HG03354 (cell line): Measurements from ENCODE around the gene SEMA6B.
"Not testable (repeated sequence)": the region's sequence is repeated elsewhere in the genome, so short reads cannot be mapped to it uniquely, and the experiment has no call there.

Source experiments
- ATAC-seq: cut with Tn5 transposase; IDR thresholded peaks from one replicate; pipeline ENCODE4 v1.9.1; 2021; ENCODE audit warnings: mild to moderate bottlenecking; ENCODE audit not compliant: unreplicated experiment, poor library complexity, severe bottlenecking

Gene SEMA6B

GRCh38 chr19:4559569-4559968 is at the start of gene SEMA6B:
Gene SEMA6B (minus strand): TSS chr19:4559684. CDS start chr19:4558457, 1,227 bp downstream.
- ATAC-seq: no peak

DNA sequence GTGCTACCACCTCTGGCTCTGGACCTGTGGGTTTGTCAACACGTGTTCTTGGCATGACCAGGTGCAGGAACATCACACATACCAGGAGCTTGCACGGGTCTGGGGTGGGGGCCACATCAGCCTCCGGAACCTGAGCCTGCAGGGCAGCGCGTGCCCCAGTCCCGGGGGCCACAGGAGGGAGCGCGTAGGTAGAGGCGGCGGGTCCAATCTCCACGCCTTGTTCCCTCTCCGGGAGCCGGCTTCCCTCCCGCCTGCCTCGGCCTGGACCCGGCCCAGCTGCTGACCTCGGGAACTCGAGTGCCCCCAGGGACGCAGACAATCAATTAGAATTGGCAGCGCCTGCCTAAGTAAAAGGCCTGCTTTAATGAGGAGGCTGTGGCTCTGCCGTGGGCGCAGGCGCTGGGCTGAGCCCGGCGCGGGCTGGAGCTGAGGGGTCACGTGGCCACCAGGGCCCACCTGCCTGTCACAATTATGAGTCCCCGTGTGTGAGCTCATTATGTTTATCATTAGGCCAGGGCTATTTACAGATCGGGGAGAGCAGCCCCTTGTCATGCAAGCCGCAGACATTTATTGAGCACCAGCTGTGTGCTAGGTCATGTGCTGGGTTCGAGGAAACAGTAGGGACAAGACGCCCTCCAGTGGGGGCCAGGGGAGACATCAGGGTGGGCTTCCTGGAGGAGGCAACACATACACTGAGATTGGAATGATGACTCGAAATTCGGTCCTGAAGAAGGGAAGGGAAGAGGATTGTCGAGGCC is 47.6 kb upstream of the SEMA6B start:
- ATAC-seq: no peak

GRCh38 chr19:4606181-4606580 is 46.7 kb upstream of the SEMA6B start:
- ATAC-seq: no peak

GRCh38 chr19:4604912-4605311 is 45.4 kb upstream of the SEMA6B start:
- ATAC-seq: no peak

- no peak for ATAC-seq
Measured at GRCh38 chr19:4602915-4603314, 43.4 kb upstream of the SEMA6B start.

DNA sequence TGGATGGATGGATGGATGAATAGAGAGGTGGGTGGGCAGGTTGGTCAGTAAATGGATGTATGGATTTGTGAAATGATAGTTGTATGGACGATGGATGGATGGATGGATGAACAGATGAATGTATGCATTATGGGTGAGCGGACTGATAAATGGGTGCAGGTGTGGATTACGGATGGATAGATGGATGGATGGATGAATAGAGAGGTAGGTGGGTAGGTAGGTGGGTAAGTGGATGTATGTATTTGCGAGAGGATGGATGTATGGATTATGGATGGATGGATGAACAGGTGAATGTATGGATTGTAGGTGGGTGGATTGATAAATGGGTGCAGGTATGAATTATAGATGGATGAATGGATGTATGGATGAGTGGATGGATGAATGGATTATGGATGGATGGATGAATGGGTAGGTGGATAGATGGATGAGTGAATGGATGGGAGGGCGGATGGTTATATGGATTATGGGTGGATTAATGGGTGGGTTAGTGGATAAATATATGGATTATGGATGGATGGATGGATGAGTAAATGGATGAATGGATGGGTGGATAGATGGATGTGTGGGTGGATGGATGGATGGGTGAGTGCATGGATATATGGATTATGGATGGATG is 42.8 kb upstream of the SEMA6B start:
- ATAC-seq: no peak

GRCh38 chr19:4600893-4601292 is 41.4 kb upstream of the SEMA6B start:
- ATAC-seq: no peak

DNA sequence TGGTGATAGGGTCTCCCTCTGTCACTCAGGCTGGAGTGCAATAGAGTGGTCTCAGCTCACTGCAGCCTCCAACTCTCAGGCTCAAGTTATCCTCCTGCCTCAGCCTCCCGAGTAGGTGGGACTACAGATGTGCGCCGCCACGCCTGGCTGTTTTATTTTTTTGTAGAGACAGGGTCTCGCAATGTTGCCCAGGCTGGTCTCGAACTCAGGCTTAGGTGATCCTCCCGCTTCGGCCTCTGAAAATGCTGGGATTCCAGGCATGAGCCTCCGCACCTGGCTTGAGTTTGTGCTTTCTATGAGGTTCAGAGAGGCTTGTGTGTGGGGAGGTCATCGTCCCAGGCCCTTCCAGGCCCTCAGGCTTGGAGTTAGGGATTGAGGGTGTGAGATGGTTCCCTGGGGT is 40.6 kb upstream of the SEMA6B start:
- no peak for ATAC-seq

DNA sequence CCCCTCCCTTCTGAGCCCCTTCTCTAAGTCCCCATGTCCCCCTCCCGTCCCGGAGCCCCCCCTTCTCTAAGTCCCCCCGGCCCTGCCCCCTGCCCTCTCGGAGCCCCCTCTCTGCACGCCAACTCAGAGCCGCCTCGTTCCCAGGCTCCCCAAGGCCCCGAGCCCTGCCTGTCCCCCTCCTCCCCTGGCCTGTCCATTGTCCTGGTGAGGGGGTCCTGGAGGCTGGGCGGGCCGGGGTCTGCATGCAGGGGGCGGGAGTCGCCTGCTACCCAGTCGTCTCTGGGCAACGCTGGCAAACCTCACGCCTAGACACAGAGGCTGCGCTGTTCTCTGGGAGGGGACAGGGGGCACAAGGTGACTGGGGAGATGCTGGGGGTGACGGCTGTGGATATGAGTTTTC is 39.2 kb upstream of the SEMA6B start:
- no peak for ATAC-seq

DNA sequence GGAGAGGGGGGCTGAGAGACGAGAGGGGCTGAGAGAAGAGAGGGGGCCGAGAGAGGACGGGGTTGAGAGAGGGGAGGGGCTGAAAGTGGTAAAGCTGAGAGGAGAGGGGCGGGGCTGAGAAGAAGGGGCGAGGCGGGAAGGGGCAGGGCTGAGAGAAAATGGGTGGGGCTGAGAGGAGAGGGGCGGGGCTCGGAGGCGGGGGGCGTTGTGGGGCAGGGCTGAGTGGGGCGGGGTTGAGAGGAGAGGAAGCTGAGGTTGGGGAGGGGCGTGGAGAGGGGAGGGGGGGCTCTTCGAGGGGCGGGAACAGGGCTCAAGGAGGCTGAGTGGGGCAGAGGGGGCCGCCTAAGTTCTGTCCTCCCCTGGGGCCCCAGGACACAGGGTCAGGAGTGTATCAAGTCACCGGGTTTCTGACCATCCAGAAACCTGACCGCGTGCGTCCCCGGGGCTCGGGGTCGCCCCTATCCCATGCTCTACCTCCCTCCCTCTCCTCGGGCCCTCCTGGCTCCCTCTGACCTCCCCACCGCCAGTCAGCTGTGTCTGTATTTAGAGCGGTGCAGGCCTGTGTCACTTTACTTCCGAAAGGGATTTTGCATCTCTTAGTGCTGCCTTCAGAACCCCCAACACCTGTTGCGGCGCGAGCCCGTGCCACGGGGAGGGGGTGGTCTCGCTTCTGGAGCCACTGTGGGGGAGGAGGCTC is 38.6 kb upstream of the SEMA6B start:
- ATAC-seq: no peak

- ATAC-seq: no peak
Measured at GRCh38 chr19:4597278-4597974, 37.9 kb upstream of the SEMA6B start.

DNA sequence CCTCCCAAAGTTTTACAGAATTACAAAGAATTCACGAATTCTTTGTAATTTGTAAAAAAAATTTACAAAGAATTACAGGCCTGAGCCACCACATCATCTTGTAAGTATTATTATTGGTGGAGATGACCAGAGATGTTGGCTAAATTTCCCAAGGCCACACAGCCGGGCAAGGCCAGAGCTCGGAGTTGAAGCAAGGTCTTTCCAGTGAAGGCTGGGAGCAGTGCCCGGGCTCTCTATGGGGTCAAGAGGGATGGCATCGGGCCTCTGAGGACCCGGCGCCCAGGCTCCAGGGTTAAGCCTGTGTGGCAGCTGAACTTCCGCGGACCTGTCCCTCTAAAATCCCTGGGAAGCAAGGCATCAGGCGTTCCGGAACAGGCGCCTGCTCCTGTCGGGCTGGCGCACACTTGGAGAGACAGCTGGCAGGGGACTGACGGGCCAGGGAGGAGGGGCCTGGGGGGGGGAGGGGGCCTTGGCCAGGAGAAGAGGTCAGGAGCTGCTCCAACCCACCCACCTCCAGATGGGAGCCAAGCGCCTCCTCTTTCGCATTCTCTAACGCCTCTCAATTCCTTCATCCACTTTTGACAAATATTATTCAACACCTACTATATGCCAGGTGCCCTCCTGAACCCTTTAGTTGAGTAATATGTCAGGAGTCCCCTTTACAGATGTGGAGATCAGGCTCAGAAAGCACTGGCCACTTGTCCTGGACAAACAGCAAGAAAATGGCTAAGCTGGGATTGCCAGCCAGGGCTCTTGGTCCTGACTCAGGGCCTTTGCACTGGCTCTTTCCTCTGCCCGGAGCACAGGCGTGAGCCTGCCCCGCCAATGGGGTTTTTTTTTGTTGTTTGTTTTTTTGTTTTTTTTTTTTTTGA is 36.8 kb upstream of the SEMA6B start:
- ATAC-seq: no peak

- ATAC-seq: not testable (repeated sequence)
Measured at GRCh38 chr19:4595158-4595557, 35.7 kb upstream of the SEMA6B start.

DNA sequence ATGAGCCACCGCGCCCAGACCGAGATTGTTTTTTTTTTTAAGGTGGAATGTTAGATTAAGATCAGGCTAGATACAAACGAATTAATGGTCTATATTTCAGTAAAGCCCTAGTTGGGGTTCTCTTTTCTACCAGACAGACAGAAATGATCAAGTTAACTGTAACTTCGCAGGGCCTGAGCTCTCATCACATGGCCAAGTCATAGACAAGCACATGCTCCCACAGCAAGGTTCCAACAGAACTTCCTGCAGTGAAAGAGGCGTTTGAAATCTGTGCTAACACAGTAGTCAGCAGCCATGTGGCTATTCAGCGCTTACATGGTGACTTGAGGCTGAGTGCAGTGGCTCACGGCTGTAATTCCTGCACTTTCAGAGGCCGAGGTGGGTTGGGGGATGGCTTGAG is 34.7 kb upstream of the SEMA6B start:
- no peak for ATAC-seq

- ATAC-seq: no peak
Measured at GRCh38 chr19:4593409-4593851, 33.9 kb upstream of the SEMA6B start.

- ATAC-seq: no peak
Measured at GRCh38 chr19:4592445-4592844, 33.0 kb upstream of the SEMA6B start.

DNA sequence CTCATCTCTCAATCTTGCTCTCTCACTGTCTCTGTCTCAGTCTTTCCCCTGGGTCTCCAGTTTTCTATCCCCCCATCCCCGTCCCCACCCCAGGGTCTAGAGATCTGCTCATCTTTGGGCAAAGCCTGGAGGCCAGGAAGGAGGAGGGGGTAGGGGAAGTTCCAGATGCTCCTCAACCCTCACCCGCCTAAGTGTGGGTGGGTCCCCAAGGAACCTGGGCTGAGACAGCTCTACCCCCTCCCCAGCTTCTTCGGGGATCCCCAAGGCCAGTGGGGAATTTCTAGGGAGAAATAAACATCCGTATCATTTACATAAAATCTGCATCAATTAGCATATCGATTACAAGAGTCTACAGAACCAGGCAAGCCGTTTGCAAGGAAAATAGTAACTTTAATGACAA is 31.8 kb upstream of the SEMA6B start:
- no peak for ATAC-seq

DNA sequence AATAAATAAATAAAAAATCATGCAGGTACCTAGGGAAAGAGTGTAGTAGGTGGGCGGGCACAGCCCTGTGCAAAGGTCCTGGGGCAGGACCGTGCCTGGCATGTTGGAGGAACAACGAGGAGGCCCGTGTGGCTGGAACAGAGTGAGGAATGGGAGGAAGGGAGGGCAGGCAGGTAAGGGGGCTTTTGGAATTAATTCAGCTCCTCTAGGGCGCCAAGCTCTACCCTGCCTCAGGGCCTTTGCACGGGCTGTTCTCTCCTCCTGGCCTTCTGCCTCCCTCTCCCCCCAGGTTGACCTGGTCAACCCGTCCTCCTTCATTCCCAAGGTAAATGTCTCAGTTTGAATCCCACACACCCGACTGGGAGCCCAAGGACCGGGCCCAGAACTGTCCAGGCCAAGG is 31.1 kb upstream of the SEMA6B start:
- ATAC-seq: no peak

DNA sequence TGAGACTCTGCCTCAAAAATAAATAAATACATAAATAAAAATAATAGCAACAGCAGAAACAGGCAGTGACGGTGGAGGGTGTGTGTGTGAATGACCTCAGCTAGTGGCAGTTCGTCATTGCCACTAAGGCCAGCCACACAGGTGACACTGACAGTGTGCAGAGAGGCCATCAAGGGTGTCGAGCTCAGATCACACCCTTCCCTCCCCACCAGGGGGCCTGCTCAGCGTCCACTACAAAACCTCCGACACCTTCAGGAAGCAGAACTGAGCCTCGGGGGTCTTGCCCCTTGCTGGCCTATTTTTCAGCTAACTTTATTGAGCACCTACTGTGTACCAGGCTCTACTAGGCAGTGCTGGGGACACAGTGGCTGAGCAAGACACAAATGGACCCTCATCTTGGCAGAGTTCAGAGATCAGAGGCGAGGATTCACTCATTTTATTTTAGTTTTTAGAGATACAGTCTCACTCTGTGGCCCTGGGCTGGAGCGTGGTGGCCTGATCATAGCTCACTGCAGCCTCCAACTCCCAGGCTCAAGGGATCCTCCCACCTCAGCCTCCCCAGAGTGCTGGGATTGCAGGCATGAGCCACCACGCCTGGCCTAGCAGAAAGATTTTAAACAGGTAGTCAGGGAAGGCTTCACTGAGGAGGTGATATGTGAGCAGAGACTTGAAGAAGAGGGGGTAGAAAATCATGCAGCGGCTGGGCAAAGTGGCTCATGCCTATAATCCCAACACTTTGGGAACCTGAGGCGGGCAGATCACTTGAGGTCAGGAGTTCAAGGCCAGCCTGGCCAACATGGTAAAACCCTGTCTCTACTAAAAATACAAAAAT is 30.3 kb upstream of the SEMA6B start:
- ATAC-seq: no peak
